Fibroblast of lung (primary cell): ENCODE measurements around the gene ZNF836.

Experiments used
- CTCF ChIP-seq, 2 donors: IDR thresholded peaks in 1 of 2; conservative IDR thresholded peaks in 1 of 2; 1 replicate in 1 of 2; 2 replicates in 1 of 2; pipeline ENCODE4 v1.5.1; 2011 to 2012; ENCODE audit warnings: low read length in 2 of 2, control low read depth in 1 of 2, inconsistent platforms in 1 of 2, low read depth in 1 of 2, mild to moderate bottlenecking in 1 of 2
- EZH2 ChIP-seq: IDR thresholded peaks from 2 replicates; pipeline ENCODE4 v1.5.1; 2012; ENCODE audit warnings: low read length, control low read depth, mild to moderate bottlenecking; ENCODE audit errors: missing control alignments

DNA sequence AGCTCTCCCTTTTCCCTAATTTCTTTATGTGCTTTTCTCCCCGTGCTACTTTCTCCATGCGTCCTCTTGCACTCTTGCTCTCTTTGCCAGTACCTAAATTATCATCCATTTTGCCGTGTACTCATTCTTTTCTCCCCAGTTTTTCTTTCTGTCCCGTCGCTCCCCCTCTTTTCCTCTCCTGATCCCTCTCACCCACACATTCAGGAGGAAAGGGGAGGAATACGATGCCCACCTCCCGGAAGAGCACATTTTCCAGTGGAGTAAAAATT, 32.5 kb downstream of the ZNF836 start:
- no peak for TF ChIP-seq EZH2
- no peak for TF ChIP-seq CTCF (conservative IDR thresholded peaks at IDR 0.05 in 1 of 2, IDR thresholded peaks at IDR 0.05 in 1 of 2; ENCODE audit: low read depth in 1 of 2, low read length in 2 of 2)
